Stimulated activated CD4-positive, alpha-beta T cell treated with anti-CD3 and anti-CD28 coated beads, Interleukin-1b, Interleukin-23, amount 100 ng/mL, for 1 hour (primary cell): ENCODE data around the gene MTUS2.

Experiments
- DNase-seq, 2 donors: peaks; one replicate each; pipeline ENCODE4 v3.0.0-alpha.2; 2020; ENCODE audit warnings: low read depth in 2 of 2

The MTUS2 gene

GRCh38 chr13:29452773-29453616 lies 632.9 kb downstream of the MTUS2 start:
- no peak for DNase-seq

GRCh38 chr13:29453617-29454011 lies 633.5 kb downstream of the MTUS2 start:
- DNase-seq: no peak

DNA sequence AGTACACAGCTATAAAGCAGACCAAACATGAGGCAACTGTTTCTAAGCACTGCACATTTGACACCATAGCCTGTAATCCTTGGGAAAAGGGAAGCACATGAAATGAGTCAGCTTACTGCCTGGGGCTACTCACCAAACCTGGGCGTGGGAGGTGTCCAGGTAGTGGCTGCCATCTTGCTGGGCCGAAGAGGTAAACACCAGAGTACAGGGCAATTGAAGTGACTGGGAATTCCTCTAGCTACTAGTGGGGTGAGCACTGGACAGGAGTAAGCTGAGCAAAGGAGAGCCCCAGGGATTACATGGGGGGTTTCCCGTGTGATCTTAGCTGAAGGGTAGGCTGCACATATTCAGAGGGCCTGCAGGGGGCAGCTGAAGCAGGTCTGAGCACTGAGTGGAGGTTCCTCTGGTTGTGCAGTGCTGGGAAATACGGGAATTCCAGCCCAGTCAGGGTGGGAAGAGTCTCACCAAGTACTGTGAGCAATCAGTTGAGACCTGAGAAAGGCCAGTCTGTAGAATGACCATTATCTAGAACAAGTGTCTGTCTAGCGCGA lies 634.9 kb downstream of the MTUS2 start:
- no peak for DNase-seq

- DNase-seq: no peak
Measured at GRCh38 chr13:29456419-29456818, 636.3 kb downstream of the MTUS2 start.

DNA sequence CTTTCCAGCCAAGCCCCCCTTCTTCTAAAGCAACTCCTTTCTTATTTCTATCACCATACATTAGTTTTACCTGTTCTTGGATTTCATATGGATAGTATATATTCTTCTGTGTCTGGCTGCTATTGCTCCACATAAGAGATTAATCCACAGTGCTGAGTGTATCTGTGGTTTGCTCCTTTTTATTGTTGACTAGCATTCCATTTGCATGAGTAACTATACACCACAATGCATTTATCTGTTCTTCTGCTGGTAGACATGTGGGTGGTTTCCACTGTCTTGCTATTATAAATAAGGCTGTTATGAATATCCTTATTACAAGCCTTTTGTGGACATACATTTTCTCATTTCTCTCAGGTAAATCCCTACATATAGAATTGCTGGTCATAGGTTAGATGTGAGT lies 637.2 kb downstream of the MTUS2 start:
- no peak for DNase-seq

- no peak for DNase-seq
Measured at GRCh38 chr13:29458419-29458818, 638.3 kb downstream of the MTUS2 start.

GRCh38 chr13:29459813-29460355 lies 639.7 kb downstream of the MTUS2 start:
- no peak for DNase-seq

DNA sequence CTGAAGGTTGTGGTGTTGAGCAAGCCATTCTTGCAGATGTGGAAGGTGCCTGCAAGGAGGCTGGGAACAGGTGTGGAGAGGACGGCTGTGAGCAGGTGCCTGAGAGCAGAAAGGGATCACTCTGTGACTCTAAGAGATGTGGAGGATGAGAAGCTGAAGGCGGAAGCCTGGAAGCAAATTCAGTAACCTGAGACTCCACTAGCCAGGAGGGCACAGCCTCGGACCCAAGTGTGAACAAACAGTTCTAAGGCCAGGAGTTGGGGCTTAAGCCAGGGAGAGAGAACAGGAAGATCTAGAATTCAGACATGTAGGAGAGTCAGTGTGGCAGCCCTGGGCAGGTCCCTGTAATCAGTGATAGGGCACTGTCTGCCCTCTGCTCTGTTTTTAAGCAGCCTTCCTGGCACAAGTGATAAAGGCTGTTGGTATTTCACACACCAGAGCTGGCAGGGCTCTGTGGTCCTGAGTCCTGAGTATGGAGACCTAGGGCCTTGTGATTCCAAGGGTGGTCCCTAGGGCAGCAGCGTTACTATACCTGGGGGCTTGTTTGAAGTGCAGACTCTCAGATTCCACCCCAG lies 644.1 kb downstream of the MTUS2 start:
- DNase-seq: no peak

GRCh38 chr13:29465741-29466293 lies 645.7 kb downstream of the MTUS2 start:
- DNase-seq: no peak

DNA sequence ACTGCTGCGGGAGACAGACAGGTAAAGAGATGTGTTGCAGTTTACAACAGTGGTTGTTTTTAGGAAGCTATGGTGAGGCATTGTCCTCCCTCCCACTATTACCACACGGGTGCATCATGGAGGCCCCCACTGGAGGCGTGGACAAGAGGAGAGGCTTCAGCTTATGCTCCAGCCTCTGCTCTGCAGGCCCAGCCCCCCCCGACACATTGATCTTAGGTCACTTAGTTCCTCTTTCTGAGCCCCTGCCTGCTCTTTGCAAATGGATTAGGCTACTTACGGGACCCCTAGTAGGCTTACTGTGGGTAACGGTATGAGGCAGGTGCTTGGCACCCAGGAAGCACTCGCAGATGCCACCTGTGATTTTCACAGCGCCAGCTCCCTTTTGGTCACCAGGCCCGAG lies 651.4 kb downstream of the MTUS2 start:
- DNase-seq: no peak

DNA sequence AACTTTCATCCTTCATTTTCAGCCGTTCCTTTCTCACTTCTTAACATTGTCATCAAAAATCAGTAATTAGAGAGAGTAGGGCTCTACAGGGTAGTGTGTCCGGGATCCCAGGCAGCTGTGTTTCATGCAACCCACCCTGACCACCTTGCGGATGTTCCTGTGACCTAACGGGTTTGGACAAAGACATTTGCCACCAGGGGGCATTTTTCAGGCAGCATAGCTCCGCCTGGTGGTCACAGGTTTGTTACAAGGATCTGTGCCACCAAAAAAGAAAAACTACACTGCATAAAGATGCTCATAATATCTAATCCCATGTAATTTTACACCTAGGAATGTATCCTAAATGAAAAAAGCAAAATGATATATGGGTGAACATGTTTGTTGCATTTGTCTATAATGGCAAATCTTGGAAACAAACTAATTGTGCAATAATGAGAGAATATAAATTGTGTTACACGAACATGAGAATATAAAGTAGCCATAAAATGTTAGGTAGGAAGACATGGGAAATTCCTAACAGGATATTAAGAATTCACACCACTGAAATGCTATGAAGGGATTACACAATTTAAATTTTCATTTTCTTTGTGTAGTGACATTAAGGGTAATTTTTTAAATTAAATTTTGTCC lies 652.3 kb downstream of the MTUS2 start:
- peak in 1 of 2 donors; percentile 6 for DNase-seq

DNA sequence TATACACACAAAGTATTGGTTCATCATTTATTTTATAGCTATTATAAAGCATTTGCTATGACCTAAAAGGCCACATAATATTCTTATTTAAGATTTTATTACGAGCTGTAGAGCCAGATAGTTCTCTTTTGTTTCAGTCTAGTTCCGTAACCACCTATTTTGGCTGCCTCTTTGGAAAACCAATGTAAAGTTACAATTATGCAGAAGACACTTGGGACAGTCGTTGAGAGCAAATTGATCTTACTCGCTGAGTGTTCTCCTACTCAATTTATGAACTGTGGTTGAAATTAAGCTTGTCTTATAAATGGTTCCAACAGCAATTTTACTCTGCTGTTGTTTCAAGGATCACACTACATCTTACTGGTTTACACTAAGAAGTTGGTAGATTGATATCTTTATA lies 653.0 kb downstream of the MTUS2 start:
- no peak for DNase-seq

DNA sequence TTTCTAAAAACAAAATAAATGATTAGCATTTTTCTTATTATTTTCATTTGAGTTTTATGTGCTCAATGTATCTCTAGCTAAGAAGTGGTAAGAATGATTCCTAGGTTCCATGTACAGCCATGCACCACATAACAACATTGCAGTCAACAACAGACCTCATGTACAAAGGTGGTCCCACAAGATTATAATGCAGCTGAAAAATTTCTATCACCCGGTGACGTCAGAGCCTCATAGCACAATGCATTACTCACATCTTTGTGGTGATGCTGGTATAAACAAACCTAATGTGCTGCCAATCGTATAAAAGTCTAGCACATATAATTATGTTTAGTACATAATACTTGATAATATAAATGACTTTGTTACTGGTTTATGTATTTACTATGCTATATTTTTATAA lies 654.9 kb downstream of the MTUS2 start:
- no peak for DNase-seq

DNA sequence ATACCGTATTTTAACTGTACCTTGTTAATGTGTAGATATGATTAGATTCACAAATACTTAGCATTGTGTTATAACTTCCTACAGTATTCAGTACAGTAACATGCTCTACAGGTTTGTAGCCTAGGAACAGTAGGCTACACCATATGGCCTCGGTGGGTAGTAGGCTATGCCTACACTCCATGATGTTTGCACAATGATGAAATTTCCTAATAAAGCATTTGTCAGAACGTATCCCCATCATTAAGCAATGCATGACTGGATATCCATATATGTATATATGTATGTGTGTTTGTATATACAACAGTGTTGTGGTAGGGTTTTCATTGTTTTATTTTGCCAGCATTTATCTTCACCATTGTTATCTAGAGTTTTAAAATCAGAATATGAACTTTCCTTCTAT lies 655.9 kb downstream of the MTUS2 start:
- no peak for DNase-seq

DNA sequence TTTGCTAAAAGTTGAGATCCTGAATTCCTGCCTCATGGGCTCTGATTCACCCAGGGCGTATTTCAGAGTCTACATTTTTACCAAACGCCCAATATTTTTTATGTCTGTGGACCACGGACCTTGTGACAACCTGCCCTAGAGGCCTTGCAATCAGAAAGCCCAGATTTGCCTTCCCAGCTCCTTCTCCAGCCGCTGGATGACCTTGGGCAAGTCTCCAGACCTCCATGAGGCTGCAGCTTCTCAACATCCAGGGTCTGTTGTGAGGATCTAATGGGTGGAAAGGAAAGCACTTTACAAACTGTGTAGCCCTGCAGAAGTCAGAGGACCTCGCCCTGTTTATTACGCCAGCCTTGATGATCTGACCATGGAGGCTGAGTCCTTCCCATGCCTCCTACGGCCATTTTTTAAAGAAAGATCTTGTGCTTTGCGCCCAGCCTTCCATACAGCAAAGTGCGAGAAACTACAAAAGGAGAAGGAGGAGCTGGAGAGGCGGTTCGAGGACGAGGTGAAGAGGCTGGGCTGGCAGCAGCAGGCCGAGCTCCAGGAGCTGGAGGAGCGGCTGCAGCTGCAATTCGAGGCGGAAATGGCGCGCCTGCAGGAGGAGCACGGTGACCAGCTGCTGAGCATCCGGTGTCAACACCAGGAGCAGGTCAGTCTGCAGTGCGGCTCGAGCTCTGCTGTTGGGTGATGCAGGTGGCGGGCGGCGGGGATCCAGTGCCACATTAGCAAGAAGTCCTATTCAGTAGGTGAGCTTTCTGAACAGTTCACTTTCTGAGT lies 659.8 kb downstream of the MTUS2 start:
- no peak for DNase-seq

GRCh38 chr13:29480893-29481525 lies 660.9 kb downstream of the MTUS2 start:
- no peak for DNase-seq

- no peak for DNase-seq
Measured at GRCh38 chr13:29481603-29482002, 661.5 kb downstream of the MTUS2 start.

DNA sequence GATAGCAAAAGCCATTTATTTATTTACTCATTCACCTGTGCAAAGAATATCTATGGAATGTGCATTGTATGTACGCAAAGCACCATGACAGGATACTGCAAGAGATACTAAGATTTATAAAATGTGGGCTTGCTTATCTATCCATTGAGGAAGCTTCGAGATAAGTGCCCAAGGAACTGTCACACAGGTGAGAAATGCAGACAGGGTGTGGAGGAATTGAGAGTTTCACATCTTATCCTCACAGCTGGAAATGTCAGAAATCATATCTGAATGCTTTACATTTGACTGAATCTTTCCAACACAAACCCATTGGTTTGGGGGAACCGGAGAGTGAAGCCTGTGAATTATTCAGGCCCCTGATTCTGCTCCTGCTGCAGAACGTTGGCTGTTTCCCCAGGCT lies 662.4 kb downstream of the MTUS2 start:
- DNase-seq: no peak

- DNase-seq: no peak
Measured at GRCh38 chr13:29483211-29483610, 663.1 kb downstream of the MTUS2 start.

DNA sequence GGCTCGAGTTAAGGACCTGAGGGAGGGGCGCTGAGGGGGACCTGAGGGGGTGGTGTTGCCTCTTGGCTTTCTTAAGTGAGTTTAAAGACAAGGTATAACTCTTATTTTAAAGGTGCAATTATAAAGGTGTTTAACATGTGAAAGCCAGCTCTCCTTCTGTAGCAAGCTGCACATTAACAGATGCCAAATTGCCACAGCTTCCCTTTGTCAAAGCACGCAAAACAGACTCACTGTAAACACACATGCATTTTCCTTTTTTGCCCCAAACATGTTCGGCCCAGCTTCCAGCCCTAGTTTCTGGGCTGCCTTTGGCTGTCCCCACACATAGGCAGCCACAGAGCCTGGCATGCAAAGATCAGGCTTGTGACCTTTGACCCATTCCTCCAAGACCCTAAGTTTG lies 663.5 kb downstream of the MTUS2 start:
- no peak for DNase-seq

- no peak for DNase-seq
Measured at GRCh38 chr13:29484236-29484635, 664.1 kb downstream of the MTUS2 start.
